ENCODE data around the gene TAAR2.

Gene TAAR2, protein sequence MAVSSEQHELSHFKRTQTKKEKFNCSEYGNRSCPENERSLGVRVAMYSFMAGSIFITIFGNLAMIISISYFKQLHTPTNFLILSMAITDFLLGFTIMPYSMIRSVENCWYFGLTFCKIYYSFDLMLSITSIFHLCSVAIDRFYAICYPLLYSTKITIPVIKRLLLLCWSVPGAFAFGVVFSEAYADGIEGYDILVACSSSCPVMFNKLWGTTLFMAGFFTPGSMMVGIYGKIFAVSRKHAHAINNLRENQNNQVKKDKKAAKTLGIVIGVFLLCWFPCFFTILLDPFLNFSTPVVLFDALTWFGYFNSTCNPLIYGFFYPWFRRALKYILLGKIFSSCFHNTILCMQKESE

DNA sequence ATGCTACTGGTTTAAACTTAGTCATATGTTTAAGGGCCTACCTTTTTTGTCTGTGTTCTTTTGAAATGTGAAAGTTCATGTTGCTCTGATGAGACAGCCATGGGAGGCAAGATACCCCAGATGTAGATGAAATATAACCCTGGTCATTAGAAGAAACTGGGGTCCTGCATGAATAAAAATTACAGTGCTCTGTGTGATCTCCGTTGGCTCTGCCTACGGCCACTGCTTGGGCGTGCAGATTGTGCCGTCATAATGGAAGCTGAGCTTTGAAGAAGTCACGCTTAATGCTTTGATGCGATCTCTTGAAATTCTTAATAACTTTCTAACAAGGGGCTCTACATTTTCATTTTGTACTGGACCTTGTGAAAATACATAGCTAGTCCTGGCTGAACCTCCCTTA, at the start of gene TAAR2:
Gene TAAR2 (minus strand): TSS at position 101 of the 400 bp plus-strand sequence. CDS start 0 bp downstream, at position 101.
- Histone ChIP-seq H3K9ac (ENCODE audit: low read length) (no peak within 1 kb of the TSS), H3K36me3 (ENCODE audit: control insufficient read depth, low read depth, low read length) (no peaks in the 10 kb centered on the region), H3K27ac (ENCODE audit: low read length) (no peak within 1 kb of the TSS), H3K4me1 (ENCODE audit: control insufficient read depth, low read depth, low read length) (no peaks in the 10 kb centered on the region), H3K4me3 (ENCODE audit: low read length) (no peak within 1 kb of the TSS), H3K9me3 (ENCODE audit: control insufficient read depth, low read depth, low read length) (no peaks in the 10 kb centered on the region), H3K27me3 (ENCODE audit: control insufficient read depth, insufficient read depth, low read length) (no peaks in the 10 kb centered on the region)

DNA sequence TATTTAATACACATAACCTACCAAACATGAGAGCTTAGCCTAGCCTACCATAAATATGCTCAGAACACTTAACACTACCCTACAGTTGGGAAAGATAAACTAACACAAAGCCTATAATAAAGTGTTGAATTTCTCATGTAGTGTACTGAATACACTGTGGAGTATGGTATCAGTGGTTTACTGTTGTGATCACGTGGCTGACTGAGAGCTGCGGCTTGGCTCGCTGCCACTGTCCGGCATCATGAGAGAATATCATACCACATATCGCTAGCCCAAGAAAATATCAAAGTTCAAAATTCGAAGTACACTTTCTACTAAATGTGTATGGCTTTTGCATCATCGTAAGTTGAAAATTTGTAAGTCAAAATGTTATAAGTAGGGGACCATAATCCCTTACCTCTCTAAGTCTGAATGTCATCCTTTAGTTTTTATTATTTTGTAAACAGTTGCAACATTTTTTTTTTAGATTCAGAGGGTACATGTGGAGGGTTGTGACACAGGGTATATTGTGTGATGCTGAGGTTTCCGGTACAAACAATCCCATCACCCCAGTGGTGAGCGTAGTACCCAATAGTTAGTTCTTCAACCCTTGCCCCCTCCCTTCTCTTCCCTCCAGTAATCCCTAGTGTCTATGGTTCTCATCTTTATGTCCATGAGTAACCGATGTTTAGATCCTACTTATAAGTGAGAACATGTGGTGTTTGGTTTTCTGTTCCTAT, 49.5 kb upstream of the TAAR2 start:
- Histone ChIP-seq H3K27me3 (ENCODE audit: control insufficient read depth, insufficient read depth, low read length) (no peaks in the 10 kb centered on the region), H3K36me3 (ENCODE audit: control insufficient read depth, low read depth, low read length) (no peaks in the 10 kb centered on the region), H3K9ac (ENCODE audit: low read length) (no peak overlapping the region), H3K9me3 (ENCODE audit: control insufficient read depth, low read depth, low read length) (no peaks in the 10 kb centered on the region), H3K4me3 (ENCODE audit: low read length) (no peak overlapping the region), H3K27ac (ENCODE audit: low read length) (no peak overlapping the region), H3K4me1 (ENCODE audit: control insufficient read depth, low read depth, low read length) (no peaks in the 10 kb centered on the region)

DNA sequence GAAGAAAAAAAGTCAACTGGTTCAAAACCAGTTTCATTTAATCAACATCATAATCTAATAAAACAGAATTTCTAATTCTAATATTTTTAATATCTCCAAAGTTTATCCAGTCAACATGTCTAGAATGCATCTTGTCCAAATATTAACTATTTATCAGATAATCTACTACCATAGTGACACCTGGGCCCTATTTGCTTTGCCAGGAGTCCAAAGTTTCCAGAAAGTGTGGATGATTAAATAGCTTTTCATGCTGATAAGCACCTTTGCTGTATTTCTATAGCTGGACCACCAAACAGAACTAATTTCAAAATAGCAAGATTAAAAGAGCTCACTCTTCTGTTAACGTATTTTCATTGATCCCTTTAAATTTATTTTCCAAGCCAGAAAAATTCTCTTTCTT, 47.2 kb upstream of the TAAR2 start:
- H3K4me1 ChIP-seq (ENCODE audit: control insufficient read depth, low read depth, low read length), result peaks cover 4% of the 10 kb centered on the region
- H3K36me3 ChIP-seq (ENCODE audit: control insufficient read depth, low read depth, low read length), result no peaks in the 10 kb centered on the region
- H3K27me3 ChIP-seq (ENCODE audit: control insufficient read depth, insufficient read depth, low read length), result no peaks in the 10 kb centered on the region
- no peak overlapping the region for H3K9ac ChIP-seq (ENCODE audit: low read length)
- no peaks in the 10 kb centered on the region for H3K9me3 ChIP-seq (ENCODE audit: control insufficient read depth, low read depth, low read length)
- H3K27ac ChIP-seq (ENCODE audit: low read length), result no peak overlapping the region
- no peak overlapping the region for H3K4me3 ChIP-seq (ENCODE audit: low read length)

DNA sequence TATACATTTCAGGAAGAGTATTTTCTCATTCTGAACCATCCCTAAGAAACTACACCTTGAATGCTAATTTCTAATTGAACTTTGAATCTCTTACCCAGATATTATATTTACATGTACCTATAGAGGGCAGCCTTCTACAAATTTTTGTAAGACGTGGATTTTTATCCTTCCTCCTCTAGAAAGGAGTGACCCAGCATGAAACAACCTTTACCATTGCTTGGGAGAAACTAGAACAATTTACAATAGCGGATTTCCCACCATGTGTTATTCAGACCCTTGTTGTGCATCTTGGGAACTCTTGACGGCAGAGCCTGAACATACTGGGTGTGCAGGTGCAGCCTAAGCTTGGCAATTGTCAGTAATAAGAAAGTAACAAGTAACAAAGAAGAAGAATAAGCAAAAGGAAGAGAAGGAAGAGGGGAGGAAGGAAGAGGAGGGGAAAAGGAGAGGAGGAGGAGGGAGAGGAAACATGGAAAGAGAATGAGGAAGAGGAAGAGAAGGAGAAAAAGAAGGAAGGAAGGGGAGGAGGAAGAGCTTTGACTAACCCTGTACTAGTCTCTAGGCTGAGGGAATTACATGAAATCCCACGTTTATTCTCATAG, 45.7 kb upstream of the TAAR2 start:
- Histone ChIP-seq H3K27ac (ENCODE audit: low read length) (no peak overlapping the region), H3K9me3 (ENCODE audit: control insufficient read depth, low read depth, low read length) (no peaks in the 10 kb centered on the region), H3K4me3 (ENCODE audit: low read length) (no peak overlapping the region), H3K27me3 (ENCODE audit: control insufficient read depth, insufficient read depth, low read length) (no peaks in the 10 kb centered on the region), H3K9ac (ENCODE audit: low read length) (no peak overlapping the region), H3K36me3 (ENCODE audit: control insufficient read depth, low read depth, low read length) (no peaks in the 10 kb centered on the region), H3K4me1 (ENCODE audit: control insufficient read depth, low read depth, low read length) (peaks cover 10% of the 10 kb centered on the region)

DNA sequence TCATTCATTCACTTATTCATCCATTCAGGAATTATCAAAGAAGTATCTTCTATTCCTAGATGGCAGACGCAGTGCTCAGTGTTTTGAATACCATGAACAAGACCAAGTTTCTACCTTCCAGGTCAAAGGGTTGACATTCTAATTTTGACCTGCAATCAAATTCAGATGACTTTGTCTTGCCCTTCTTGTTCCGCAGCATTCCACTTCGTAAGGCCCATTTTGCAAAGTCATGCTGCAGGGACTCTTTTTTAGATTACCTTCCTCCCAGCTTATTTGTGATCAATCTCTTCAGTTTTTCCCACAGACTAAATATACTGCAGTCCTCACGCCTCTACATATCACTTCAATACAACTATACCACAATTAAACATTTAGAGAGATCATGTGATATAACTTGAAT, 42.0 kb upstream of the TAAR2 start:
- Histone ChIP-seq H3K27ac (ENCODE audit: low read length) (no peak overlapping the region), H3K27me3 (ENCODE audit: control insufficient read depth, insufficient read depth, low read length) (no peaks in the 10 kb centered on the region), H3K4me3 (ENCODE audit: low read length) (no peak overlapping the region), H3K36me3 (ENCODE audit: control insufficient read depth, low read depth, low read length) (no peaks in the 10 kb centered on the region), H3K9me3 (ENCODE audit: control insufficient read depth, low read depth, low read length) (no peaks in the 10 kb centered on the region), H3K4me1 (ENCODE audit: control insufficient read depth, low read depth, low read length) (peaks cover 10% of the 10 kb centered on the region), H3K9ac (ENCODE audit: low read length) (no peak overlapping the region)

DNA sequence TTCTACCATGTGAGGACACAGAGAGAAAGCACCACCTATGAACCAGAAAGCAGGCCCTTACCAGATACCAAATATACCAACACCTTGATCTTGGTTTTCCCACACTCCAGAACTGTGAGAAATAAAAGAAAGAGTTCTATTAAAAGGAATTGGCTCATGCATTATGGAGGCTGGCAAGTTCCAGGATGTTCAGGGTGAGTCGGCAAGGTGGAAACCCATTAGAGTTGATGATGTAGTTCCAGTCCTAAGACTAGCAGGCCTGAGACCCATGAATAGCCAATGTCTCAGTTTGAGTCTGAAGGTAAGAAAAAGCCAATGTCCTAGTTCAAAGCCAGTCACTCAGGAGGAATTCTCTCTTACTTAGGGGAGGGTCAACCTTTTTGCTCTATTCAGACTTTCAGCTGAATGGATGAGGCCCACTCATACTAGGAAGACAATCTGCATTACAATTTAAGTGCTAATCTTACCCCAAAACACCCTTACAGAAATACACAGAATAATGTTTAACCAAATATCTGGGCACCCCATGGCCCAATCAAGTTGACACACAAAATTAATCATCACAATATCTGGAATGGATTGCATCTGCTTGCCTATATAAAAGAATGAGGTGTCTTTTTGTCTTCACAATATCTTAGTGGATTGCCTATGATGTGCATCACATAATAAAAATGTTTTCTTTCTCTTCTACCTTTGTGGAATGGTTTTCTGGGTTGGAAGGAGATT, 40.4 kb upstream of the TAAR2 start:
- no peaks in the 10 kb centered on the region for H3K27me3 ChIP-seq (ENCODE audit: control insufficient read depth, insufficient read depth, low read length)
- H3K9me3 ChIP-seq (ENCODE audit: control insufficient read depth, low read depth, low read length), result no peaks in the 10 kb centered on the region
- no peak overlapping the region for H3K4me3 ChIP-seq (ENCODE audit: low read length)
- no peak overlapping the region for H3K9ac ChIP-seq (ENCODE audit: low read length)
- no peaks in the 10 kb centered on the region for H3K36me3 ChIP-seq (ENCODE audit: control insufficient read depth, low read depth, low read length)
- H3K27ac ChIP-seq (ENCODE audit: low read length), result no peak overlapping the region
- peaks cover 10% of the 10 kb centered on the region for H3K4me1 ChIP-seq (ENCODE audit: control insufficient read depth, low read depth, low read length)

DNA sequence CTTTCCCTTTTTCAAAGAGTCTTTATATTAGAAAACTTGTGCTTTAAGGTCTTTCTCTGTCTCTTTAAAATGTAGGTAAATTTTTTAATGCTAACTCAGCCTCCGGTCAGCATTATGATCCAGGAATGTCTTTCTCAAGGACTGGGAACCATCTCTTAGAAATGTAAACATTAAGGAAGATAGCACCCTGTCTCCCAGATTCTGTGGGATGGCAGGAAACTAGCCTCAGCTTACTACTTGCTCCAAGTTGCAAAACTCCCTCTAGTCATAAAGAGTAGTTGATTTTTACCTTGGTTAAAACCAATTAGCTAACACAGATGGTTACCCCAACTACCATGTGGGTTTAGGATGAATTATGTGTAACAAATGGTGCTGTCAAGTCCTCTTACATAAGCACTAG, 39.6 kb upstream of the TAAR2 start:
- Histone ChIP-seq H3K4me3 (ENCODE audit: low read length) (no peak overlapping the region), H3K36me3 (ENCODE audit: control insufficient read depth, low read depth, low read length) (no peaks in the 10 kb centered on the region), H3K27me3 (ENCODE audit: control insufficient read depth, insufficient read depth, low read length) (no peaks in the 10 kb centered on the region), H3K27ac (ENCODE audit: low read length) (no peak overlapping the region), H3K4me1 (ENCODE audit: control insufficient read depth, low read depth, low read length) (peaks cover 10% of the 10 kb centered on the region), H3K9ac (ENCODE audit: low read length) (no peak overlapping the region), H3K9me3 (ENCODE audit: control insufficient read depth, low read depth, low read length) (no peaks in the 10 kb centered on the region)

DNA sequence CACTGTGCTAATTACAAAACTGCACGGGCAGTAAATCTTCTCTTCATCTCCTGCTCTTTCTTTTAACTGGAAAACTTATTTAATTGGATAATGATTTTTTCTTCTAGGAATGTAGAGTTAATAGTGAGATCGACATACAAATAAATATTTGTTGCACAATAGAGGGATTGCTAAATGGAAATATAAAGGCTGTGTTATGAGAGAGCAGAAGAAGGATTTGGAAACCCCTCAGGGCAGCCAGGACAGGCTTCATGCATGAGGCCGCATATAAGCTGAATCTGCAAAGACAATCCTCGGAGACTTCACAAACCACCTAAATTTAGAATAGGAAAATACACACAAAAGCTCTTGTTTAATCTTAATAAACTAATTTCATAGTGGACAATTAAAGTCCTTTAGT, 37.8 kb upstream of the TAAR2 start:
- H3K27ac ChIP-seq (ENCODE audit: low read length), result no peak overlapping the region
- H3K9ac ChIP-seq (ENCODE audit: low read length), result no peak overlapping the region
- H3K9me3 ChIP-seq (ENCODE audit: control insufficient read depth, low read depth, low read length), result no peaks in the 10 kb centered on the region
- H3K36me3 ChIP-seq (ENCODE audit: control insufficient read depth, low read depth, low read length), result no peaks in the 10 kb centered on the region
- peaks cover 10% of the 10 kb centered on the region for H3K4me1 ChIP-seq (ENCODE audit: control insufficient read depth, low read depth, low read length)
- no peaks in the 10 kb centered on the region for H3K27me3 ChIP-seq (ENCODE audit: control insufficient read depth, insufficient read depth, low read length)
- H3K4me3 ChIP-seq (ENCODE audit: low read length), result no peak overlapping the region

DNA sequence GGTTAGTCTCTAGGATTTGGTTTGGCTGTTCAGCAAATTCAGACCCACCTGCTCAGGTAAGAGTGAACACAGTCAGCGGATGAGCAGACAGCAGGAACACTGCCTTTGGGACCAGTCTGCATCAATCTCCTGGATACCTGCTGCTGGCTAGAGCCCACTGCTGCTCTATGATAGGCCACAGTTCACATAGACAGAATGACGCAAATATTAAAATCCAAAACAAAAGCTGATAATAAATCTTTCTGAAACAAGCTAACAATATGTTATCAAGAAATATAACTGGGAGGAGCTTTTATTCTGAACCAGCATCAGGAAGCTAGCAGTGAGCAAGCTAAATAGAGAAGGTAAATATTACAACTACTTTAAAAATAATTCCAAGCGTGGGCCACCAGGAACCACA, 35.0 kb upstream of the TAAR2 start, which contains the start of gene TAAR1:
Gene TAAR1 (minus strand): TSS at position 101 of the 400 bp plus-strand sequence. CDS start 13,179 bp downstream, outside the sequence.
- Histone ChIP-seq H3K9me3 (ENCODE audit: control insufficient read depth, low read depth, low read length) (no peaks in the 10 kb centered on the region), H3K27ac (ENCODE audit: low read length) (no peak within 1 kb of the TSS), H3K27me3 (ENCODE audit: control insufficient read depth, insufficient read depth, low read length) (no peaks in the 10 kb centered on the region), H3K36me3 (ENCODE audit: control insufficient read depth, low read depth, low read length) (no peaks in the 10 kb centered on the region), H3K4me3 (ENCODE audit: low read length) (no peak within 1 kb of the TSS), H3K4me1 (ENCODE audit: control insufficient read depth, low read depth, low read length) (no peaks in the 10 kb centered on the region), H3K9ac (ENCODE audit: low read length) (no peak within 1 kb of the TSS)

DNA sequence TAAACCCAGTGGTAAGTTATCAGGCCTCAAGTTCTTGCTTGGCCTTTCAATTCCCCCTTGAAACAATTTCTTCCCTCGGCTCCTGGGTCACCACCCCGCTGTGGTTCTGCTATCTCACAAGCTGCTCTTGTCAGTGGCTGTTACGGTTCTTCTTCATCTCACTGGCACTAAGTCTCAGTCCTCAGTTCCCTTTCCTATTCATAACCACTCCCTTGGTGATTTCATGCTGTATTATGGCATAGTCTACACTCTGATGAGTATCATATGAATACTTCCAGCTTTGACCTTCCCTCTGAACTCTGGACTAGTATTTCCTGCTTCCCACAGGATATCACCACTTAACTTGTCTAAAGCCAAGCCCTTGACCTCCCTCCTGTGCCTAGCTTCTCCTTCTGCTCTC, 27.0 kb upstream of the TAAR2 start:
- Histone ChIP-seq H3K27ac (ENCODE audit: low read length) (no peak overlapping the region), H3K4me1 (ENCODE audit: control insufficient read depth, low read depth, low read length) (no peaks in the 10 kb centered on the region), H3K4me3 (ENCODE audit: low read length) (no peak overlapping the region)

DNA sequence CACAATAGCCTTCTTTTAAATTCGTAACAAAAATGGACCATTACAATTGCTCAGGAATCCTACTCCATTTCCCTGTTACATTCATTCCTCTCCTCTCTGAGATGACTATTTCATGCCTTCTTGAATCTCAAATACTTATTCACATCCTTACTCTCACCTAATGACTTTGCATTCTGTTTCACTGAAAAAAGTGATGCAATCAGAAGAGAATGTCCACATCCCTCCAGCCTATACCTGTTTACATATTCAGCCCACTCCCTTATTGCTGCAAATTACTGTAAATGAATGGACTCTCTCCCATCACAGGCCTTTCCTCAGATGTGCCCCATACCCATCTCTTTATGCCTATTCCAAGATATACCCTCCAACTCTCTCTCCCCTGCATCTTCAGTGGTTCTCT, 26.4 kb upstream of the TAAR2 start:
- no peak overlapping the region for H3K27ac ChIP-seq (ENCODE audit: low read length)

More for the DNA sequence above, 27.0 kb upstream of the TAAR2 start:
- Histone ChIP-seq H3K36me3 (ENCODE audit: control insufficient read depth, low read depth, low read length) (no peaks in the 10 kb centered on the region), H3K27me3 (ENCODE audit: control insufficient read depth, insufficient read depth, low read length) (no peaks in the 10 kb centered on the region), H3K9ac (ENCODE audit: low read length) (no peak overlapping the region), H3K9me3 (ENCODE audit: control insufficient read depth, low read depth, low read length) (no peaks in the 10 kb centered on the region)

More for the DNA sequence above, 26.4 kb upstream of the TAAR2 start:
- Histone ChIP-seq H3K36me3 (ENCODE audit: control insufficient read depth, low read depth, low read length) (no peaks in the 10 kb centered on the region), H3K4me1 (ENCODE audit: control insufficient read depth, low read depth, low read length) (no peaks in the 10 kb centered on the region), H3K27me3 (ENCODE audit: control insufficient read depth, insufficient read depth, low read length) (no peaks in the 10 kb centered on the region), H3K4me3 (ENCODE audit: low read length) (no peak overlapping the region), H3K9me3 (ENCODE audit: control insufficient read depth, low read depth, low read length) (no peaks in the 10 kb centered on the region), H3K9ac (ENCODE audit: low read length) (no peak overlapping the region)
